ENCODE results near the gene TPM4.

Gene TPM4

DNA sequence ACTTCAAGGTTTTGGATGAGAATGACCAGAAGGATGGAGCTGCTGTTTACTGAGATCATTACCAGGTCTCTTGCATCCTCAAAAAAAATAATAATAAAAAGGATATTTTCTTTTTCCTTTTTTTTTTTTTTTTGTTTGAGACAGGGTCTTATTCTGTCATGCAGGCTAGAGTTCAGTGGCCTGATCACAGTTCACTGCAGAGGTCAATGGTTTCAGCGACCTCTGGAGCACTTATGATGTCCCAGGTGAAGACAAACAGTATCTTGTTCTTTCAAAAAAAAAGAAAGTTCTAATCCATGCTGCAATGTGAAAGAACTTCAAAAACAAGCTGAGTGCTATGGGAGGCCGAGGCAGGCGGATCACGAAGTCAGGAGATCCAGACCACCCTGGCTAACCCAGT lies 30.4 kb upstream of the TPM4 start:
- DNase-seq: no peak
- ATAC-seq (replicated peaks): no peak
- H3K9me3 Mint-ChIP-seq: no peaks in the 10 kb centered on the region
- peaks cover 7 to 17% of the 10 kb centered on the region in 2 donors for H3K27me3 Mint-ChIP-seq
- H3K27ac Mint-ChIP-seq: no peak overlapping the region
- H3K4me1 Mint-ChIP-seq (ENCODE audit: low read depth in 2 of 2): peaks cover 0 to 5% of the 10 kb centered on the region in 2 donors
- H3K36me3 Mint-ChIP-seq (ENCODE audit: insufficient read depth): peaks cover under 1% of the 10 kb centered on the region
- H3K4me3 Mint-ChIP-seq: no peak overlapping the region

DNA sequence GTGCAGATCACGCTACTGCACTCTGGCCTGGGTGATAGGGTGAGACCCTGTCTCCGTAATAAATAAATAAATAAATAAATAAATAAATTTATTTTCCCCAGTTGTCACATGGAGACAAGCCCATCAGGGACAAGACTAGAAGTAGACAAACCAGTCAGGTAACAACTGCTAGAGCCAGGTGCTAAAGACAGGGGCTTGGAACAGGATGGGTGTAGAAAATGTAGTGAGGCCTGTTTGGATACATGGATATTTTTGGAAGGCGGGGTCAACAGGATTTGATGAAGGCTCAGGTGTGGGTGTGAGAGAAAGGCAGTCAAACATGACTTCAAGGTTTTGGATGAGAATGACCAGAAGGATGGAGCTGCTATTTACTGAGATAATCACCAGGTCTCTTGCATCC lies 27.7 kb upstream of the TPM4 start:
- peaks cover 2% of the 10 kb centered on the region in 2 donors for H3K27me3 Mint-ChIP-seq
- no peaks in the 10 kb centered on the region for H3K9me3 Mint-ChIP-seq
- peaks cover 3% of the 10 kb centered on the region for H3K36me3 Mint-ChIP-seq (ENCODE audit: insufficient read depth)
- no peak overlapping the region for H3K4me3 Mint-ChIP-seq
- peaks cover 0 to 2% of the 10 kb centered on the region in 2 donors for H3K4me1 Mint-ChIP-seq (ENCODE audit: low read depth in 2 of 2)
- ATAC-seq (replicated peaks): no peak
- no peak overlapping the region for H3K27ac Mint-ChIP-seq
- DNase-seq: no peak

DNA sequence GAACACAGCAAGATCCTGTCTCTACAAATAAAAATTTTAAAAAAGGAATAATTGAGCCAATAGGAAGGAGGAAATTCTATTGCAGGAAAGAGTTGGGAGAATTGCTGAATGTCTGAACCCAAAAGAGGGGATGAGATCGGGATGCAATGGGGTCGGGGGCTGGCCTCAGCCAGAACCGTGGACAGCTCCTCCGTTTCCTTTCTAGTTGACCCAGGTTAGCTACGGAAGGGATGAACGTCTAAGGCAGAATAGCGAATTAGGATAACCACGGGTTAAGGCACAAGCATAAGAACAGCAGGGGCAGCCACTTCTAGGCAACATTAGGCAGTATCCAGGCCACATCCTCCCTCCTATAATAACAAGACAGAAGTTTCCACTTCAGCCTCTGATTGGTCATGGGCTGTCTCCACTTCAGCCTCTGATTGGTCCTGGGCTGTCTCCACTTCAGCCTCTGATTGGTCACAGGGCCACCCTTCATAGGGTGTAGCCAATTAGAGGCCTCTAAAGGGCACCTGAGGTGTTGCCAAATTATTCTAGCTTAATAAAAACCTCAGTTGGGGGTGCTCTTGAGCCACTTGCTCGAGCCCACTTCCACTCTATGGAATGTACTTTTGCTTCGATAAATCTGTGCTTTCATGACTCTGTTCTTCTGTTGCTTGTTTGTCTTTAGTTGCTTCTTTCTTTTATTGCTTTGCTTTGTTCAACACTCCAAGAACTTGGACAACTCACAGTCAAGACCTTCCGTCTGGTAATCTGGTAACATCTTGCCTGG lies 24.9 kb upstream of the TPM4 start:
- peak in 2 of 3 experiments; percentile 32 to 33 for DNase-seq

DNA sequence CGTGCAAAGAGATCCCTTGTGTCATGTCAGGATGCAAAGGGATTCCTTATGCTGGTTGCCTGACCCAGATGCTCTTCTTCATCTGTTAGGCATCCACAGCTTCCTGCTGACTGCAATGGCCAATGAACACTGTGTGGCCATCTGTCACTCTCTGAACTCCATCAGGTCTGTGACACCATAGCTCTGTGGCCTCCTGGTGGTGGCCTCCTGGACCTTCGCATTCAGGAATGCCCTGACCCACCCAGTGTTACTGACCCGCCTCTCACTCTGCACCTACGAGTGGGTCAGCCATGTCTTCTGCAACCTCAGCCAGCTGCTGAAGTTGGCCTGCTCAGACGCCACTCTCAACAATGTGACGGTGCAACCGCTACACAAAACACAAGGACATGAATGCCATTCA lies 23.9 kb upstream of the TPM4 start:
- Mint-ChIP-seq H3K4me1 (ENCODE audit: low read depth in 2 of 2) (peaks cover 0 to 2% of the 10 kb centered on the region in 2 donors), H3K36me3 (ENCODE audit: insufficient read depth) (peaks cover 3% of the 10 kb centered on the region), H3K4me3 (no peak overlapping the region), H3K9me3 (no peaks in the 10 kb centered on the region), H3K27me3 (no peaks in the 10 kb centered on the region), H3K27ac (no peak overlapping the region)
- no peak for ATAC-seq (replicated peaks)
- no peak for DNase-seq

More for the DNA sequence above, 24.9 kb upstream of the TPM4 start:
- peaks cover 0 to 2% of the 10 kb centered on the region in 2 donors for H3K4me1 Mint-ChIP-seq (ENCODE audit: low read depth in 2 of 2)
- H3K27ac Mint-ChIP-seq: peak overlapping the region in 1 of 2 donors; percentile 44
- H3K4me3 Mint-ChIP-seq: no peak overlapping the region
- peak; percentile 100 for ATAC-seq (replicated peaks)
- no peaks in the 10 kb centered on the region for H3K27me3 Mint-ChIP-seq
- no peaks in the 10 kb centered on the region for H3K9me3 Mint-ChIP-seq
- H3K36me3 Mint-ChIP-seq (ENCODE audit: insufficient read depth): peaks cover 3% of the 10 kb centered on the region

DNA sequence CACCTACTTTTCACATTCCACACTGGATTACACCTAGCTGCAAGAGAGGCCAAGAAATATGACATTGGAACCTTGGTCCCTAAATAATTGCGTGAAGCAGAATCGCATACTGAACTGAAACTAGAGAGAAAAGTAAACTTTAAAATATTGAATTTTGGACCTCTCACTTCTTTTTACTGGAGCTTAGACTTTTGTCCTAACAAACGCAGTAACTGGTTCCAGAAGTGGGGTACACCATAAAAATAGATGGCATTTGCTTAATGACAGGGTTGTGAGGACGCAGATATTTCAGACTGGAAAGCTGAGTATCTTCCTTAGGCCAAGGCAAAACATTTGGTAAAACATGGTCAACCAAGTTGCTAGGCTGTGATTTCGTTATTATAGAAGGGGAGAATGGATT lies 19.2 kb upstream of the TPM4 start:
- DNase-seq: no peak
- Mint-ChIP-seq H3K36me3 (ENCODE audit: insufficient read depth) (no peaks in the 10 kb centered on the region), H3K4me1 (ENCODE audit: low read depth in 2 of 2) (peaks cover 4% of the 10 kb centered on the region in 2 donors), H3K27me3 (peaks cover 0 to 5% of the 10 kb centered on the region in 2 donors), H3K4me3 (no peak overlapping the region), H3K27ac (no peak overlapping the region), H3K9me3 (no peaks in the 10 kb centered on the region)
- ATAC-seq (replicated peaks): no peak

DNA sequence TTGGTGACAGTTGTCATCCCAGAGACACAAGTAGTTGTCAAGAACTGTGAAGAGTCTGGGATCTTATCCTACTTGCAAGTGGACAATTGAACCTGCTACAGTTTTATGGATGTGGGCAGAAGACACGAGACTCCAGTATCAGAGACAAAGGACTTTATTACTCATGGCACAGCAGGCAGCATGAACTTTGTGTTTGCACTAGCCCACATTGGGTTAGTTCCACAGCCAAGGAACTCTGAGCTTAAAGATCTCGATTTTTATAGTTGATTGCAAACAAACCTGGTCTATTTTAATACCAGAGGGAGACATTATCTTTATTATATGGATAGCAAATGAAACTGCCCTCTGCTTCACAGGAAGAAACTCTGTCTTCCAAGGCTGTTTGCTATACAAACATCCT lies 16.0 kb upstream of the TPM4 start:
- no peak for ATAC-seq (replicated peaks)
- H3K4me1 Mint-ChIP-seq (ENCODE audit: low read depth in 2 of 2): peaks cover 12% of the 10 kb centered on the region in 2 donors
- peaks cover 0 to 5% of the 10 kb centered on the region in 2 donors for H3K27me3 Mint-ChIP-seq
- no peak overlapping the region for H3K4me3 Mint-ChIP-seq
- no peak overlapping the region for H3K27ac Mint-ChIP-seq
- H3K36me3 Mint-ChIP-seq (ENCODE audit: insufficient read depth): peaks cover 2% of the 10 kb centered on the region
- H3K9me3 Mint-ChIP-seq: no peaks in the 10 kb centered on the region
- no peak for DNase-seq

DNA sequence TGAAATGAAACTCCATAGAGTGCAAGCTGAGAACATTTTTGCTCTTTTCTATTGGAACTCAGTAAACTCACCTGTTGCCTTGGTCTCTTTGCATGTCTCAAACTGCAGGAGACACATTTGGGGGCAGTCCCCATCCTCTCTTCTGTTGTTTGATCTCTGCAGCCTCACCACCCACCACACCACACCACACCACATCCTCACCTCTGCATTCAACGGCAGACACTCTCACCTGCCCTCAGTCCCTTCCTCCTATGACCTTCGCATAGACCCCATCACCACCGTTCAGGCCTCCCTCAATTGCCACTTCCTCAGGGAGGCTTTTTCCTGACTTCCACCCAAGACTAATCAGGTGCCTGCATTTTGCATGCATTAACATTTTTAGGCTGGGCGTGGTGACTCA lies 14.4 kb upstream of the TPM4 start:
- H3K27me3 Mint-ChIP-seq: peaks cover 0 to 5% of the 10 kb centered on the region in 2 donors
- DNase-seq: no peak
- H3K4me1 Mint-ChIP-seq (ENCODE audit: low read depth in 2 of 2): peaks cover 15 to 17% of the 10 kb centered on the region in 2 donors
- H3K27ac Mint-ChIP-seq: no peak overlapping the region
- peaks cover 2% of the 10 kb centered on the region for H3K36me3 Mint-ChIP-seq (ENCODE audit: insufficient read depth)
- H3K9me3 Mint-ChIP-seq: no peaks in the 10 kb centered on the region
- H3K4me3 Mint-ChIP-seq: peak overlapping the region in 1 of 2 donors; percentile 26
- peak; percentile 90 for ATAC-seq (replicated peaks)

DNA sequence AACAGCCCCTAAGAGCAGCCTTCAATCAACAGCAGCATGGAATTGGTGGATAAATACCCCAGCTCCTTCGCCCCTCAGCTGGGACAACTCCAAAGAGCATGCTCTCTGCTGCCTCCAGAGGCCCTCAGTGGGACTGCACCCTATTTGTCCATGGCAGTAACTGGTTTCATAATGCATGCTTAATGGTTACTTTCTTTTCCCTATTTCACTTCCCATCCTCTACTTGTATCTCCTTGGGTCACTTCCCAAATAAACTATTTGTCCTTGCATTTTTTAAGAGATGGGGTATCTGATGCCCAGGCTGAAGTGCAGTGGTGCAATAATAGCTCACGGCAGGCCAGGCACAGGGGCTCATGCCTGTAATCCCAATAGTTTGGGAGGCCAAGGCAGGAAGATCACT lies 13.5 kb upstream of the TPM4 start:
- Mint-ChIP-seq H3K9me3 (no peaks in the 10 kb centered on the region), H3K4me3 (no peak overlapping the region), H3K27me3 (peaks cover 0 to 5% of the 10 kb centered on the region in 2 donors), H3K27ac (peak overlapping the region in 1 of 2 donors; percentile 69), H3K36me3 (ENCODE audit: insufficient read depth) (peaks cover 2% of the 10 kb centered on the region), H3K4me1 (ENCODE audit: low read depth in 2 of 2) (peaks cover 15 to 17% of the 10 kb centered on the region in 2 donors)
- ATAC-seq (replicated peaks) (peak; percentile 68), DNase-seq (peak; percentile 72 to 78 (median 73))

DNA sequence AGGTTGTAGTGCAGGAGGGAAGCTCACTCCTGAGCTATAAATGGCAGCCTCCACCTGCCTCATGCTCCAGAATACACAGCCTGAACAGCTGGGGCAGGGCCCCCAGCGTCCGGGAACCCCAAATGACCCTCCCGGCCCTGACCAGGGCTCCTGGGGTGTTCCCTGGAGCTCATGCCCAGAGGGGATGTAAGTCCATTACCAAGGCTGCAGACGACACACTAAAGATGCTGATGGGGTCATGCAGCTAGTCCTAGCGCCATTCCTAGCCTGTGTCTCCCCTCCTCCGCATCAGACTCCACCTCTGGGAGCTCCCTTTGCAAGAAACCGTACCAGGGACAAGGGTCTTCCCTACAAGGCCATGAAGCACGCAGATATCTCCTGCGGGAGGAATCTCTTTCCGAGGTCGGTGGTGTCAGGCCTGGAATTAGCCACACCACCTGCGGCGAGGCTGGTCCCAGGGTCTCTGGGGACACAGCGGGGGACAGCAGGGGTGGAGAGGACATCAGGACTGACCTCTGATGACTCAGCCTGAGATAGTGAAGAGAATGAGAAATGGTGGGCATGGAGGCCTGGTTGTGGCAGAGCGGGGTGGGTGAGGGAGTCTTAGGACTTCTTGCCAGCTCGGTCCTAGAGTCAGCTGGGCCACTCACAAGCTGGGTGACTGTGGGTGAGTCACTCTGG lies 11.9 kb upstream of the TPM4 start:
- H3K36me3 Mint-ChIP-seq (ENCODE audit: insufficient read depth): peaks cover 2% of the 10 kb centered on the region

DNA sequence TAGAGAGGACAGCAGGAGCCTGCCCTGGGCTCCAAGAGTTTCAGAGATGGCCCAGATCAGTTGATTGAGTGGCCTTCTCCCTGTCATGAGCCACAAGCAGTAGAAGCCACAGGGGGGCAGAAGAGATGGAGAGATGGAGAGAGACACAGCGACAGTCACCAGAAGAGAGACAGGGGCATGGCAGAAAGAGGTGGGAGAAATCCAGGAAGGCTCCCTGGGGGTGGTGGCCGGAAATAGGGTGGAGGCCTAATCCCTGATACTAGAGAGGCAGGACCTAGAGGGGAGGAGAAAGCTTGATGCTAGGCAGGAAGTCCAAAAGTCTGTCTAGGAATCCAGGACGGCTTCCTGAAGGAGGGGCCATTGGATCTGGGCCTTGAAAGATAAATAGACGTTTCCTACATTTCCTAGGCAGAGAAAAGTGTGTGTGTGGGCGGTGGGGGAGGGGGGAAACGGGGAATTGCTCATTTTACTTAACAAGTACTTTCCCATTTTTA lies 9.6 kb upstream of the TPM4 start:
- Mint-ChIP-seq H3K27me3 (no peaks in the 10 kb centered on the region), H3K9me3 (no peaks in the 10 kb centered on the region), H3K36me3 (ENCODE audit: insufficient read depth) (peaks cover 2% of the 10 kb centered on the region), H3K4me1 (ENCODE audit: low read depth in 2 of 2) (peaks cover 17 to 24% of the 10 kb centered on the region in 2 donors), H3K27ac (peak overlapping the region in 1 of 2 donors; percentile 3), H3K4me3 (no peak overlapping the region)
- ATAC-seq (replicated peaks): no peak
- peak in 2 of 3 experiments; percentile 28 to 39 for DNase-seq

More for the DNA sequence above, 11.9 kb upstream of the TPM4 start:
- H3K27me3 Mint-ChIP-seq: no peaks in the 10 kb centered on the region
- DNase-seq (no peak), ATAC-seq (replicated peaks) (no peak)
- H3K4me3 Mint-ChIP-seq: no peak overlapping the region
- no peak overlapping the region for H3K27ac Mint-ChIP-seq
- H3K9me3 Mint-ChIP-seq: no peaks in the 10 kb centered on the region
- H3K4me1 Mint-ChIP-seq (ENCODE audit: low read depth in 2 of 2): peaks cover 15 to 17% of the 10 kb centered on the region in 2 donors

DNA sequence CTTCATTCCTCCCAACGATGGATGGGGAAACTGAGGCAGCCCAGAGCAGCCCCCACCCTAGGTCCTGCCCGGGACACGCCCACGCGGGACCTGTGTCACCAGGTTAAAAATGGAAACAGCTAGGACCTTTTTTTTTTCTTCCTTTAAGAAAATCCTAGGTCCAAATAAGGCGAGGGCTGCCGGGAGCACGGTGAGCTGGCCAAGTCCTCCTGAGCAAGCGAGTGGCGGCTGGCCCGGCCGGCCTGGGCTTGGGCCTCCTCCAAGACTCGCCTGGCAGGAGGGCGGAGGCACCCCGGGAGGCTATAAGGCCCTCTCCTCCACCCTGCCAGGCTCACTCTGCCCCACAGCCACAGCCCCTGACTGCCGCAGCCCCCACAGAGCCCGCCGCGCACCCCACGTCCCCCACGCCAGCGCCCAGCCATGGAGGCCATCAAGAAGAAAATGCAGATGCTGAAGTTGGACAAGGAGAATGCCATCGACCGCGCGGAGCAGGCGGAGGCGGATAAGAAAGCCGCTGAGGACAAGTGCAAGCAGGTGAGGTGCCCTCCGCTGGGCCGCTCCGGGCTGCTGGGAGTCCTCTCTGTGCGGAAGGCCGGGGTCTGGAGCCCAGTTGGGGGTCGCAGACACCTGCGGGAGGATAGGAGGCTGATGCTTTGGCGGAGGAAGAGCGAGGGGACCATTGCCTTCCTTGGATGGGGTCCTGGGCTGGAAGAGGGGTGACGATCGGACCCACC lies 8.9 kb upstream of the TPM4 start:
- H3K36me3 Mint-ChIP-seq (ENCODE audit: insufficient read depth): peaks cover 2% of the 10 kb centered on the region
- no peak overlapping the region for H3K27ac Mint-ChIP-seq
- DNase-seq (no peak), ATAC-seq (replicated peaks) (no peak)
- H3K27me3 Mint-ChIP-seq: no peaks in the 10 kb centered on the region
- H3K9me3 Mint-ChIP-seq: no peaks in the 10 kb centered on the region
- peaks cover 12 to 20% of the 10 kb centered on the region in 2 donors for H3K4me1 Mint-ChIP-seq (ENCODE audit: low read depth in 2 of 2)
- no peak overlapping the region for H3K4me3 Mint-ChIP-seq

DNA sequence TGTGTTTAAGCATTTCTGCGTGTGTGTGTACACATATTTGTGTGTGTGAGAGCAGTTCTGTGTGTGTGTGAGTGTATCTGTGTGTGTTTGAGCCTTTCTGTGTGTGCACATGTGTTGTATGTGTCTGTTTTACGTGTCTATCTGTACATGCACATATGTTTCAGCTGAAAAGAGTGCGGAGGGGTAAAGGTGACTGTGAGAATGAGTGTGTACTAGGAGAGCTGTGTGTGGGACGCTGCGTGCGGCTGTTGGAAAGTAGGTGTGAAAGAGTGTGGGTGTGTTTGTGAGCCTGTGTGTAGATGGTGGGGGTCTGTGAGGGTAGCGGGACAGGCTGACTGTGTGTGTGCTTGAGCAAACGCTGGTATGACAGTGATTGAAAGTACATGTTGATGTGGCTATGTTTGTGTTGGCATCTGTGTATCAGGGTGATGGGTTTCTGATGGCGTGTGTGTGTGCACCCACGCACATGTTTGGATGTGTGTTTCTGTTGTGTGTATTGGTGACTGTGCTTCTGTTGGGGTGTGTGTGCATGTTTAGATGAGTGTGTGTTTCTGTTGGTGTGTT lies 7.5 kb upstream of the TPM4 start:
- H3K27me3 Mint-ChIP-seq: no peaks in the 10 kb centered on the region
- no peak overlapping the region for H3K27ac Mint-ChIP-seq
- peaks cover 8 to 12% of the 10 kb centered on the region in 2 donors for H3K4me1 Mint-ChIP-seq (ENCODE audit: low read depth in 2 of 2)
- no peaks in the 10 kb centered on the region for H3K36me3 Mint-ChIP-seq (ENCODE audit: insufficient read depth)
- ATAC-seq (replicated peaks) (no peak), DNase-seq (no peak)
- H3K9me3 Mint-ChIP-seq: no peaks in the 10 kb centered on the region
- H3K4me3 Mint-ChIP-seq: no peak overlapping the region

DNA sequence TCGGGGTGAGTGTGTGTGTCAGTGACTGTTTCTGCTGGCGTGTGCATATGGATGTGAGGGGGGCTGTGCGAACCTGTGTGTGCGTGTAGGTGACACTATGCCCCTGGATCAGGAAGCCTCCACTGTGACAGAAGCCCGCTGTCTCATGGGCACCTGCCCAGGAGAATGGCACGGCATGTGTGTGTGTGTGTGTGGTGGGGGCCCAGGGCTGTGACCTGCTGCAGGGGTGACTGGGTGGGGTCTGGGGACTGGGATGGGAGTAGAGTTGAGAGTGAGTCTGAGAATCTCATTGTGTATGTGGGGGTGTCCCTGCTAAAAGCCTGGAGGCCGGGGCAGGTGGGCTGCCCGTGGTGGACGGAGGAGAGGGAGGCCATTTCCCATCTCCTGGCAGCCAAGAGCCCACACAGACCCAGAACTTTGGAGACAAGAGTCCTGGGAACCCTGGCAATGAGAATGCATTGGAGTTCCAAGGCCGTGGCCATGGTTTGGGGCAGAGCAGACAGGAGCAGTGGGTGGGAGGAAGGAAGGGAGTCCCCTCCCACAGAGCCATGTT lies 6.4 kb upstream of the TPM4 start:
- Mint-ChIP-seq H3K27me3 (no peaks in the 10 kb centered on the region), H3K4me3 (no peak overlapping the region), H3K36me3 (ENCODE audit: insufficient read depth) (no peaks in the 10 kb centered on the region), H3K9me3 (no peaks in the 10 kb centered on the region), H3K4me1 (ENCODE audit: low read depth in 2 of 2) (peaks cover 14% of the 10 kb centered on the region in 2 donors), H3K27ac (no peak overlapping the region)
- peak; percentile 4 for ATAC-seq (replicated peaks)
- no peak for DNase-seq
